WTC11 (cell line): ENCODE data around the gene PICK1. TPM values are rescaled to one million over a fixed set of nuclear protein-coding genes. Genes with fewer than 3 reads are reported as not detected.

ENCODE experiments used
- ATAC-seq: fragments of 200-7000 bp; cut with Tn5 transposase; 2 replicates; pipeline ENCODE4 v1.10.0; 2021; ENCODE audit warnings: mild to moderate bottlenecking, moderate library complexity
- CTCF ChIA-PET: fragments of 300-600 bp; sonication (Branson Sonifier 250); formaldehyde crosslinking; loops from one replicate; lab custom pipeline; 2021; ENCODE audit warnings: antibody characterized with exemption; lab: Charles Lee
- POLR2A ChIA-PET: fragments of 350-600 bp; sonication (Branson Sonifier 250); formaldehyde crosslinking; loops from one replicate; lab custom pipeline; 2021; ENCODE audit warnings: antibody characterized with exemption; lab: Charles Lee
- DNase-seq: peaks from one replicate; pipeline ENCODE4 v3.0.0; 2021; ENCODE audit warnings: low spot score
- H3K27ac Mint-ChIP-seq: 2 replicates; pipeline ENCODE4 v1.8.0; 2021; ENCODE audit warnings: mixed read lengths
- H3K27me3 Mint-ChIP-seq: 2 replicates; pipeline ENCODE4 v1.8.0; 2021; ENCODE audit warnings: low read depth, mild to moderate bottlenecking, moderate library complexity, mixed read lengths
- H3K36me3 Mint-ChIP-seq: 2 replicates; pipeline ENCODE4 v1.8.0; 2021; ENCODE audit warnings: mixed read lengths
- H3K4me1 Mint-ChIP-seq: 2 replicates; pipeline ENCODE4 v1.8.0; 2022; ENCODE audit warnings: mixed read lengths
- H3K4me3 Mint-ChIP-seq: 2 replicates; pipeline ENCODE4 v1.8.0; 2021; ENCODE audit warnings: mild to moderate bottlenecking, moderate library complexity, mixed read lengths
- H3K9me3 Mint-ChIP-seq: 2 replicates; pipeline ENCODE4 v1.8.0; 2021; ENCODE audit warnings: mixed read lengths
- CREB1 ChIP-seq: sonication (generic); formaldehyde crosslinking; IDR thresholded peaks from 2 replicates; pipeline ENCODE4 v1.8.0; 2023; ENCODE audit warnings: mild to moderate bottlenecking, missing genetic modification reagents
- CREM ChIP-seq: sonication (generic); formaldehyde crosslinking; IDR thresholded peaks from 2 replicates; pipeline ENCODE4 v1.8.1; 2022; ENCODE audit warnings: mild to moderate bottlenecking, missing genetic modification reagents, moderate library complexity
- E2F1 ChIP-seq: sonication (generic); formaldehyde crosslinking; IDR thresholded peaks from 2 replicates; pipeline ENCODE4 v1.8.0; 2022; ENCODE audit warnings: mild to moderate bottlenecking, missing genetic modification reagents
- EMX1 ChIP-seq: fragments of 250-450 bp; sonication (Bioruptor Pico); IDR thresholded peaks from 2 replicates; pipeline ENCODE4 v1.8.0; 2021; ENCODE audit warnings: mild to moderate bottlenecking
- FOXK1 ChIP-seq: sonication (generic); formaldehyde crosslinking; IDR thresholded peaks from 2 replicates; pipeline ENCODE4 v1.8.0; 2022; ENCODE audit warnings: mild to moderate bottlenecking, moderate library complexity, missing genetic modification reagents
- FOXP1 ChIP-seq: sonication (generic); formaldehyde crosslinking; IDR thresholded peaks from 2 replicates; pipeline ENCODE4 v1.8.0; 2022; ENCODE audit warnings: missing genetic modification reagents, mild to moderate bottlenecking, moderate library complexity, borderline replicate concordance
- GABPB1 ChIP-seq: sonication (generic); formaldehyde crosslinking; IDR thresholded peaks from 2 replicates; pipeline ENCODE4 v1.8.1; 2023; ENCODE audit warnings: mild to moderate bottlenecking, missing genetic modification reagents
- HMGA2 ChIP-seq: fragments of 250-450 bp; sonication (Bioruptor Pico); IDR thresholded peaks from 2 replicates; pipeline ENCODE4 v1.4.0; 2021; ENCODE audit warnings: mild to moderate bottlenecking, moderate library complexity
- HMGXB4 ChIP-seq: sonication (generic); formaldehyde crosslinking; IDR thresholded peaks from 2 replicates; pipeline ENCODE4 v1.8.1; 2023; ENCODE audit warnings: mild to moderate bottlenecking, moderate library complexity, missing genetic modification reagents
- IRF1 ChIP-seq: sonication (generic); formaldehyde crosslinking; IDR thresholded peaks from 2 replicates; pipeline ENCODE4 v1.8.0; 2023; ENCODE audit warnings: missing genetic modification reagents
- MXD4 ChIP-seq: fragments of 250-450 bp; sonication (Bioruptor Pico); IDR thresholded peaks from 2 replicates; pipeline ENCODE4 v1.8.0; 2021; ENCODE audit warnings: mild to moderate bottlenecking, moderate library complexity, borderline replicate concordance
- MYBL2 ChIP-seq: sonication (generic); formaldehyde crosslinking; IDR thresholded peaks from 2 replicates; pipeline ENCODE4 v1.8.1; 2023; ENCODE audit warnings: mild to moderate bottlenecking, moderate library complexity, missing genetic modification reagents
- NFE2L1 ChIP-seq: sonication (generic); formaldehyde crosslinking; IDR thresholded peaks from 2 replicates; pipeline ENCODE4 v1.8.1; 2023; ENCODE audit warnings: missing genetic modification reagents
- NR3C1 ChIP-seq: sonication (generic); formaldehyde crosslinking; conservative IDR thresholded peaks from 2 replicates; pipeline ENCODE4 v1.8.1; 2023; ENCODE audit warnings: low read depth, mild to moderate bottlenecking, missing genetic modification reagents
- TP53 ChIP-seq: sonication (generic); formaldehyde crosslinking; IDR thresholded peaks from 2 replicates; pipeline ENCODE4 v1.8.1; 2023; ENCODE audit warnings: mild to moderate bottlenecking, missing genetic modification reagents
- ZBTB43 ChIP-seq: sonication (generic); formaldehyde crosslinking; IDR thresholded peaks from 2 replicates; pipeline ENCODE4 v1.8.1; 2023; ENCODE audit warnings: mild to moderate bottlenecking, missing genetic modification reagents
- ZNF138 ChIP-seq: sonication (generic); formaldehyde crosslinking; conservative IDR thresholded peaks from 2 replicates; pipeline ENCODE4 v1.8.1; 2022; ENCODE audit warnings: mild to moderate bottlenecking, moderate library complexity, missing genetic modification reagents
- ZNF416 ChIP-seq: fragments of 250-450 bp; sonication (Bioruptor Pico); IDR thresholded peaks from 2 replicates; pipeline ENCODE4 v1.9.0; 2021; ENCODE audit warnings: mild to moderate bottlenecking, inconsistent platforms
- total RNA-seq: library from RNA; stranded (reverse); gene quantifications from 3 replicates; pipeline ENCODE4 v1.2.3, GENCODE V29; 2021
- TF ChIP-seq, protein P1 (sequence below): fragments of 200-600 bp; IDR thresholded peaks from 2 replicates; pipeline ENCODE4 v1.8.0; 2022; ENCODE audit warnings: antibody characterized with exemption
- TF ChIP-seq, protein P2 (sequence below): sonication (generic); formaldehyde crosslinking; IDR thresholded peaks from 2 replicates; pipeline ENCODE4 v1.8.1; 2022; ENCODE audit warnings: missing genetic modification reagents, borderline replicate concordance
- TF ChIP-seq, protein P3 (sequence below): sonication (generic); formaldehyde crosslinking; IDR thresholded peaks from 2 replicates; pipeline ENCODE4 v1.8.1; 2023; ENCODE audit warnings: mild to moderate bottlenecking, missing genetic modification reagents, moderate library complexity

Gene PICK1
- total RNA-seq, 1 experiment from 2014 or later = 33.4 TPM

- no peak for TF ChIP-seq HMGXB4
- TF ChIP-seq FOXK1 (CRISPR knock-in tag) = no peak
- TF ChIP-seq MXD4 (CRISPR knock-in tag) = no peak
- no peak for TF ChIP-seq IRF1 (CRISPR knock-in tag)
- no peak for TF ChIP-seq MYBL2 (CRISPR knock-in tag)
- TF ChIP-seq NR3C1 = no peak
- TF ChIP-seq ZNF138 (CRISPR knock-in tag) = no peak
- TF ChIP-seq, all 79 proteins: peak for 0
Measured at GRCh38 chr22:38038426-38038825, 18.8 kb upstream of the PICK1 start (continued).

GRCh38 chr22:38038890-38039812 lies 18.1 kb upstream of the PICK1 start:
- CTCF ChIA-PET = interaction anchor here (1.4 to 2.4 kb wide), 2 partner anchors 13 to 59 kb away, joined by 6 to 13 read pairs; no protein-coding TSS in a partner anchor
- no peak overlapping the region for H3K27ac Mint-ChIP-seq
- no peaks in the 10 kb centered on the region; the same call in 1 of the 2 replicates for H3K27me3 Mint-ChIP-seq
- no peak for TF ChIP-seq TP53
- TF ChIP-seq NFE2L1 (CRISPR knock-in tag) = no peak
- TF ChIP-seq, protein P1, sequence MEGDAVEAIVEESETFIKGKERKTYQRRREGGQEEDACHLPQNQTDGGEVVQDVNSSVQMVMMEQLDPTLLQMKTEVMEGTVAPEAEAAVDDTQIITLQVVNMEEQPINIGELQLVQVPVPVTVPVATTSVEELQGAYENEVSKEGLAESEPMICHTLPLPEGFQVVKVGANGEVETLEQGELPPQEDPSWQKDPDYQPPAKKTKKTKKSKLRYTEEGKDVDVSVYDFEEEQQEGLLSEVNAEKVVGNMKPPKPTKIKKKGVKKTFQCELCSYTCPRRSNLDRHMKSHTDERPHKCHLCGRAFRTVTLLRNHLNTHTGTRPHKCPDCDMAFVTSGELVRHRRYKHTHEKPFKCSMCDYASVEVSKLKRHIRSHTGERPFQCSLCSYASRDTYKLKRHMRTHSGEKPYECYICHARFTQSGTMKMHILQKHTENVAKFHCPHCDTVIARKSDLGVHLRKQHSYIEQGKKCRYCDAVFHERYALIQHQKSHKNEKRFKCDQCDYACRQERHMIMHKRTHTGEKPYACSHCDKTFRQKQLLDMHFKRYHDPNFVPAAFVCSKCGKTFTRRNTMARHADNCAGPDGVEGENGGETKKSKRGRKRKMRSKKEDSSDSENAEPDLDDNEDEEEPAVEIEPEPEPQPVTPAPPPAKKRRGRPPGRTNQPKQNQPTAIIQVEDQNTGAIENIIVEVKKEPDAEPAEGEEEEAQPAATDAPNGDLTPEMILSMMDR = no peak
- TF ChIP-seq HMGXB4 = no peak
- TF ChIP-seq CREM (CRISPR knock-in tag) = no peak
- TF ChIP-seq ZNF416 (CRISPR knock-in tag) = no peak
- no peak for TF ChIP-seq E2F1
- TF ChIP-seq HMGA2 (CRISPR knock-in tag) = no peak
- TF ChIP-seq, protein P2, sequence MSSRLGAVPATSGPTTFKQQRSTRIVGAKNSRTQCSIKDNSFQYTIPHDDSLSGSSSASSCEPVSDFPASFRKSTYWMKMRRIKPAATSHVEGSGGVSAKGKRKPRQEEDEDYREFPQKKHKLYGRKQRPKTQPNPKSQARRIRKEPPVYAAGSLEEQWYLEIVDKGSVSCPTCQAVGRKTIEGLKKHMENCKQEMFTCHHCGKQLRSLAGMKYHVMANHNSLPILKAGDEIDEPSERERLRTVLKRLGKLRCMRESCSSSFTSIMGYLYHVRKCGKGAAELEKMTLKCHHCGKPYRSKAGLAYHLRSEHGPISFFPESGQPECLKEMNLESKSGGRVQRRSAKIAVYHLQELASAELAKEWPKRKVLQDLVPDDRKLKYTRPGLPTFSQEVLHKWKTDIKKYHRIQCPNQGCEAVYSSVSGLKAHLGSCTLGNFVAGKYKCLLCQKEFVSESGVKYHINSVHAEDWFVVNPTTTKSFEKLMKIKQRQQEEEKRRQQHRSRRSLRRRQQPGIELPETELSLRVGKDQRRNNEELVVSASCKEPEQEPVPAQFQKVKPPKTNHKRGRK (CRISPR knock-in tag) = no peak
- TF ChIP-seq EMX1 (CRISPR knock-in tag) = no peak
- TF ChIP-seq CREB1 (CRISPR knock-in tag) = no peak
- TF ChIP-seq, protein P3, sequence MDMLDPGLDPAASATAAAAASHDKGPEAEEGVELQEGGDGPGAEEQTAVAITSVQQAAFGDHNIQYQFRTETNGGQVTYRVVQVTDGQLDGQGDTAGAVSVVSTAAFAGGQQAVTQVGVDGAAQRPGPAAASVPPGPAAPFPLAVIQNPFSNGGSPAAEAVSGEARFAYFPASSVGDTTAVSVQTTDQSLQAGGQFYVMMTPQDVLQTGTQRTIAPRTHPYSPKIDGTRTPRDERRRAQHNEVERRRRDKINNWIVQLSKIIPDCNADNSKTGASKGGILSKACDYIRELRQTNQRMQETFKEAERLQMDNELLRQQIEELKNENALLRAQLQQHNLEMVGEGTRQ (CRISPR knock-in tag) = no peak
- no peak for TF ChIP-seq FOXK1 (CRISPR knock-in tag)
- TF ChIP-seq ZBTB43 (CRISPR knock-in tag) = no peak
- TF ChIP-seq NR3C1 = no peak
- TF ChIP-seq FOXP1 (CRISPR knock-in tag) = no peak
- TF ChIP-seq GABPB1 (CRISPR knock-in tag) = no peak
- no peak overlapping the region for H3K4me3 Mint-ChIP-seq
- POLR2A ChIA-PET = no interaction called here
- DNase-seq (no peak), ATAC-seq (no peak)
- H3K36me3 Mint-ChIP-seq = no peaks in the 10 kb centered on the region
- H3K4me1 Mint-ChIP-seq = peaks cover 14% of the 10 kb centered on the region
- no peaks in the 10 kb centered on the region for H3K9me3 Mint-ChIP-seq
